Measurements from ENCODE around the gene HOXB1. TPM values are rescaled to one million over a fixed set of nuclear protein-coding genes. Genes with fewer than 3 reads are reported as not detected.
"Not testable (repeated sequence)": the region's sequence is repeated elsewhere in the genome, so short reads cannot be mapped to it uniquely, and the experiment has no call there.

Gene HOXB1
- total and polyA plus RNA-seq, 5 experiments from 2014 or later, result not detected

GRCh38 chr17:48492401-48493298 is 38.2 kb downstream of the HOXB1 start:
- peaks cover 0 to 14% (median 4%) of the 10 kb centered on the region in 4 donors for H3K4me1 Mint-ChIP-seq
- POLR2A ChIA-PET, result interaction anchor here (1.1 to 1.6 kb wide), 2 partner anchors 91 to 101 kb away, joined by 3 to 4 read pairs; partner anchors contain the start of gene HOXB5
- no peak overlapping the region for H3K27ac Mint-ChIP-seq

GRCh38 chr17:48491527-48492273 is 39.1 kb downstream of the HOXB1 start:
- Mint-ChIP-seq H3K4me1 (peaks cover 0 to 14% (median 4%) of the 10 kb centered on the region in 4 donors), H3K9me3 (no peaks in the 10 kb centered on the region), H3K27ac (no peak overlapping the region), H3K27me3 (peaks cover 10 to 45% (median 20%) of the 10 kb centered on the region in 5 donors), H3K36me3 (no peaks in the 10 kb centered on the region), H3K4me3 (peak overlapping the region in 8 of 10 donors; percentile 16 to 53 (median 38))
- no peak for ATAC-seq
- POLR2A ChIA-PET, result interaction anchor here (1.1 kb wide), 1 partner anchor 102 kb away, joined by 3 read pairs; the partner anchor contains the start of gene HOXB5
- DNase-seq, result no peak

More at GRCh38 chr17:48492401-48493298, 38.2 kb downstream of the HOXB1 start:
- peak overlapping the region in 9 of 10 donors; percentile 32 to 62 (median 57) for H3K4me3 Mint-ChIP-seq
- H3K27me3 Mint-ChIP-seq, result peaks cover 8 to 37% (median 19%) of the 10 kb centered on the region in 5 donors
- no peaks in the 10 kb centered on the region for H3K36me3 Mint-ChIP-seq
- no peaks in the 10 kb centered on the region for H3K9me3 Mint-ChIP-seq
- DNase-seq (peak; percentile 28 to 76 (median 57)), ATAC-seq (peak; percentile 96 to 99)

GRCh38 chr17:48490451-48490892 is 40.3 kb downstream of the HOXB1 start:
- DNase-seq (no peak), ATAC-seq (no peak)
- no peaks in the 10 kb centered on the region for H3K36me3 Mint-ChIP-seq
- POLR2A ChIA-PET, result no interaction called here
- H3K4me1 Mint-ChIP-seq, result peaks cover 0 to 14% (median 4%) of the 10 kb centered on the region in 4 donors
- no peak overlapping the region for H3K27ac Mint-ChIP-seq
- no peaks in the 10 kb centered on the region for H3K9me3 Mint-ChIP-seq
- peaks cover 6 to 50% (median 23%) of the 10 kb centered on the region in 5 donors for H3K27me3 Mint-ChIP-seq
- no peak overlapping the region for H3K4me3 Mint-ChIP-seq

GRCh38 chr17:48489781-48490180 is 41.0 kb downstream of the HOXB1 start:
- DNase-seq (no peak), ATAC-seq (no peak)
- Mint-ChIP-seq H3K27me3 (peaks cover 5 to 47% (median 23%) of the 10 kb centered on the region in 5 donors), H3K4me3 (no peak overlapping the region), H3K9me3 (no peaks in the 10 kb centered on the region), H3K36me3 (no peaks in the 10 kb centered on the region), H3K4me1 (peaks cover 0 to 14% (median 4%) of the 10 kb centered on the region in 4 donors), H3K27ac (no peak overlapping the region)
- POLR2A ChIA-PET, result no interaction called here

GRCh38 chr17:48488548-48489106 is 42.2 kb downstream of the HOXB1 start:
- H3K4me3 Mint-ChIP-seq, result no peak overlapping the region
- POLR2A ChIA-PET, result no interaction called here

GRCh38 chr17:48487221-48487620 is 43.6 kb downstream of the HOXB1 start:
- DNase-seq, result no peak
- ATAC-seq, result no peak
- H3K27ac Mint-ChIP-seq, result no peak overlapping the region
- H3K36me3 Mint-ChIP-seq, result no peaks in the 10 kb centered on the region
- peaks cover 0 to 25% (median 4%) of the 10 kb centered on the region in 4 donors for H3K4me1 Mint-ChIP-seq
- no peak overlapping the region for H3K4me3 Mint-ChIP-seq
- H3K27me3 Mint-ChIP-seq, result peaks cover 3 to 36% (median 15%) of the 10 kb centered on the region in 5 donors
- H3K9me3 Mint-ChIP-seq, result no peaks in the 10 kb centered on the region
- POLR2A ChIA-PET, result no interaction called here

More at GRCh38 chr17:48488548-48489106, 42.2 kb downstream of the HOXB1 start:
- no peaks in the 10 kb centered on the region for H3K9me3 Mint-ChIP-seq
- no peak for DNase-seq
- no peak overlapping the region for H3K27ac Mint-ChIP-seq
- H3K4me1 Mint-ChIP-seq, result peaks cover 0 to 19% (median 4%) of the 10 kb centered on the region in 4 donors
- peaks cover 3 to 36% (median 15%) of the 10 kb centered on the region in 5 donors for H3K27me3 Mint-ChIP-seq
- no peak for ATAC-seq
- no peaks in the 10 kb centered on the region for H3K36me3 Mint-ChIP-seq

GRCh38 chr17:48486557-48486956 is 44.3 kb downstream of the HOXB1 start:
- ATAC-seq, result no peak
- Mint-ChIP-seq H3K27ac (no peak overlapping the region), H3K36me3 (no peaks in the 10 kb centered on the region), H3K4me1 (peaks cover 0 to 21% (median 2%) of the 10 kb centered on the region in 4 donors), H3K4me3 (no peak overlapping the region), H3K9me3 (no peaks in the 10 kb centered on the region), H3K27me3 (peaks cover 3 to 36% (median 15%) of the 10 kb centered on the region in 5 donors)
- DNase-seq, result no peak
- POLR2A ChIA-PET, result no interaction called here

- ATAC-seq (no peak), DNase-seq (no peak)
- Mint-ChIP-seq H3K9me3 (no peaks in the 10 kb centered on the region), H3K4me1 (peaks cover 0 to 18% (median 2%) of the 10 kb centered on the region in 4 donors), H3K27ac (no peak overlapping the region), H3K27me3 (peaks cover 3 to 22% (median 13%) of the 10 kb centered on the region in 5 donors), H3K36me3 (no peaks in the 10 kb centered on the region), H3K4me3 (no peak overlapping the region)
- POLR2A ChIA-PET, result no interaction called here
Measured at GRCh38 chr17:48484850-48485249, 46.0 kb downstream of the HOXB1 start.

- no peak overlapping the region for H3K4me3 Mint-ChIP-seq
- peaks cover 0 to 18% (median 2%) of the 10 kb centered on the region in 4 donors for H3K4me1 Mint-ChIP-seq
Measured at GRCh38 chr17:48484256-48484655, 46.6 kb downstream of the HOXB1 start.

GRCh38 chr17:48483471-48484131 is 47.2 kb downstream of the HOXB1 start:
- H3K4me3 Mint-ChIP-seq, result no peak overlapping the region
- ATAC-seq (no peak), DNase-seq (no peak)
- no peaks in the 10 kb centered on the region for H3K9me3 Mint-ChIP-seq
- H3K27ac Mint-ChIP-seq, result no peak overlapping the region
- H3K27me3 Mint-ChIP-seq, result peaks cover 3 to 13% (median 9%) of the 10 kb centered on the region in 5 donors
- H3K36me3 Mint-ChIP-seq, result no peaks in the 10 kb centered on the region
- POLR2A ChIA-PET, result no interaction called here
- peaks cover 0 to 17% (median 2%) of the 10 kb centered on the region in 4 donors for H3K4me1 Mint-ChIP-seq

More at GRCh38 chr17:48484256-48484655, 46.6 kb downstream of the HOXB1 start:
- POLR2A ChIA-PET, result no interaction called here
- Mint-ChIP-seq H3K27ac (no peak overlapping the region), H3K27me3 (peaks cover 3 to 16% (median 9%) of the 10 kb centered on the region in 5 donors), H3K9me3 (no peaks in the 10 kb centered on the region), H3K36me3 (no peaks in the 10 kb centered on the region)
- no peak for ATAC-seq
- DNase-seq, result no peak

GRCh38 chr17:48483004-48483403 is 47.8 kb downstream of the HOXB1 start:
- Mint-ChIP-seq H3K36me3 (no peaks in the 10 kb centered on the region), H3K27me3 (peaks cover 2 to 13% (median 6%) of the 10 kb centered on the region in 5 donors), H3K27ac (no peak overlapping the region), H3K9me3 (no peaks in the 10 kb centered on the region), H3K4me1 (peaks cover 0 to 23% (median 4%) of the 10 kb centered on the region in 4 donors), H3K4me3 (no peak overlapping the region)
- ATAC-seq (no peak), DNase-seq (no peak)
- POLR2A ChIA-PET, result no interaction called here

GRCh38 chr17:48482301-48482700 is 48.5 kb downstream of the HOXB1 start:
- H3K9me3 Mint-ChIP-seq, POLR2A ChIA-PET, H3K4me3 Mint-ChIP-seq, DNase-seq, ATAC-seq, H3K27ac Mint-ChIP-seq, H3K36me3 Mint-ChIP-seq: not testable (repeated sequence)
- H3K27me3 Mint-ChIP-seq, result peaks cover 2 to 11% (median 6%) of the 10 kb centered on the region in 5 donors
- peaks cover 0 to 30% (median 4%) of the 10 kb centered on the region in 4 donors for H3K4me1 Mint-ChIP-seq

Measured in naive thymus-derived CD8-positive, alpha-beta T cell (primary cell).